Right atrium auricular region (tissue), 2 donors: Measurements from ENCODE around the gene USF1. TPM values are rescaled to one million over a fixed set of nuclear protein-coding genes. Genes with fewer than 3 reads are reported as not detected.
A peak's percentile ranks its signal among the peaks of the same experiment; 100 is the strongest.
"Not testable (repeated sequence)": the region's sequence is repeated elsewhere in the genome, so short reads cannot be mapped to it uniquely, and the experiment has no call there.

ENCODE experiments used
- DNase-seq: peaks from one replicate; pipeline ENCODE4 v3.0.0-alpha.2; 2019; ENCODE audit warnings: low spot score
- H3K27ac ChIP-seq, 2 donors: fragments of 200-600 bp; sonication (generic); 1 replicate in 1 of 2; 2 replicates in 1 of 2; pipeline ENCODE4 v1.5.1; 2016 to 2019
- H3K27me3 ChIP-seq, 2 donors: fragments of 200-600 bp; sonication (generic); one replicate each; pipeline versions ENCODE4 v1.5.1 to v1.6.0; 2017 to 2019
- H3K36me3 ChIP-seq: fragments of 200-600 bp; sonication (generic); one replicate; pipeline ENCODE4 v1.5.1; 2016
- H3K4me1 ChIP-seq, 2 donors: fragments of 200-600 bp; sonication (generic); one replicate each; pipeline versions ENCODE4 v1.5.1 to v1.6.0; 2017 to 2019
- H3K4me3 ChIP-seq, 2 donors: fragments of 200-600 bp; sonication (generic); 1 replicate in 1 of 2; 2 replicates in 1 of 2; pipeline ENCODE4 v1.5.1; 2017 to 2019; ENCODE audit warnings: mild to moderate bottlenecking in 1 of 2, moderate library complexity in 1 of 2
- H3K9me3 ChIP-seq, 2 donors: fragments of 200-600 bp; sonication (generic); one replicate each; pipeline ENCODE4 v1.5.1; 2019
- CTCF ChIP-seq, 2 donors: fragments of 200-600 bp; sonication (generic); IDR thresholded peaks; one replicate each; pipeline ENCODE4 v1.5.1; 2019; ENCODE audit warnings: antibody characterized with exemption in 2 of 2
- total RNA-seq, 2 donors: library from RNA; depleted of rRNA; stranded (reverse); fragments of >200 nt; gene quantifications; one replicate each; pipeline ENCODE4 v1.1.0, GENCODE V29; 2016

Gene USF1
- total RNA-seq, 2 donors from 2014 or later: 21.7 to 25.5 TPM

- H3K27ac ChIP-seq: peak overlapping the region; percentile 31 to 52
- no peaks in the 10 kb centered on the region for H3K27me3 ChIP-seq
These were observed 48.3 kb downstream of the USF1 start for GRCh38 chr1:160997323-160998038.

GRCh38 chr1:160996178-160996577 is 49.6 kb downstream of the USF1 start:
- no peak overlapping the region for H3K4me3 ChIP-seq
- no peak overlapping the region for H3K27ac ChIP-seq
- DNase-seq: no peak
- TF ChIP-seq CTCF (IDR thresholded peaks at IDR 0.05): no peak
- no peaks in the 10 kb centered on the region for H3K27me3 ChIP-seq
- peaks cover 10% of the 10 kb centered on the region for H3K36me3 ChIP-seq
- no peaks in the 10 kb centered on the region for H3K9me3 ChIP-seq
- H3K4me1 ChIP-seq: peaks cover 0 to 13% of the 10 kb centered on the region in 2 donors

More at GRCh38 chr1:160997323-160998038, 48.3 kb downstream of the USF1 start:
- peak; percentile 38 to 79 for TF ChIP-seq CTCF (IDR thresholded peaks at IDR 0.05)
- no peak overlapping the region for H3K4me3 ChIP-seq
- DNase-seq: peak; percentile 79
- peaks cover 10% of the 10 kb centered on the region for H3K36me3 ChIP-seq
- H3K9me3 ChIP-seq: no peaks in the 10 kb centered on the region
- peaks cover 0 to 13% of the 10 kb centered on the region in 2 donors for H3K4me1 ChIP-seq

GRCh38 chr1:160993544-160994193 is 52.1 kb downstream of the USF1 start:
- Histone ChIP-seq H3K27ac (no peak overlapping the region), H3K9me3 (no peaks in the 10 kb centered on the region), H3K36me3 (no peaks in the 10 kb centered on the region), H3K4me1 (peaks cover 0 to 13% of the 10 kb centered on the region in 2 donors), H3K4me3 (no peak overlapping the region), H3K27me3 (no peaks in the 10 kb centered on the region)
- peak in 1 of 2 donors; percentile 54 for TF ChIP-seq CTCF (IDR thresholded peaks at IDR 0.05)
- DNase-seq: no peak

- not testable (repeated sequence) for DNase-seq, H3K27ac ChIP-seq, H3K4me3 ChIP-seq, H3K4me1 ChIP-seq, H3K27me3 ChIP-seq, H3K9me3 ChIP-seq, H3K36me3 ChIP-seq
These were observed 53.7 kb downstream of the USF1 start for GRCh38 chr1:160992036-160992435.

Other genes starting within 250 kb of the USF1 start
- under 1 TPM; 0.19 to 0.20 TPM for gene LY9, start 249.8 kb downstream of the USF1 start, total RNA-seq
- gene CD244, start 183.1 kb downstream of the USF1 start, total RNA-seq: under 1 TPM; 0.41 to 0.86 TPM
- gene ITLN1, start 160.8 kb downstream of the USF1 start, total RNA-seq: 1,000 to 10,000 TPM; 1,064 to 3,973 TPM
- 1 to 10 TPM; 2.0 to 6.3 TPM for gene ITLN2, start 91.2 kb downstream of the USF1 start, total RNA-seq
- 10 to 100 TPM; 11.2 to 26.2 TPM for gene F11R, start 24.8 kb downstream of the USF1 start, total RNA-seq
- 100 to 1,000 TPM in 1 of 2 donors, 10 to 100 TPM in 1; 95.0 to 118 TPM for gene TSTD1, start 7.0 kb downstream of the USF1 start, total RNA-seq
- 1 to 10 TPM; 1.4 to 4.6 TPM for gene ARHGAP30, start 23.9 kb upstream of the USF1 start, total RNA-seq
- gene NECTIN4, start 43.6 kb upstream of the USF1 start, total RNA-seq: under 1 TPM in 1 of 2 donors, not detected in 1; 0.75 TPM
- 1 to 10 TPM; 2.9 to 7.8 TPM for gene KLHDC9, start 52.4 kb upstream of the USF1 start, total RNA-seq
- 10 to 100 TPM; 39.9 to 42.2 TPM for gene PFDN2, start 72.1 kb upstream of the USF1 start, total RNA-seq
- gene NIT1, start 72.1 kb upstream of the USF1 start, total RNA-seq: 10 to 100 TPM; 19.1 to 26.0 TPM
- gene DEDD, start 86.7 kb upstream of the USF1 start, total RNA-seq: 10 to 100 TPM; 21.8 to 28.9 TPM
- gene UFC1, start 108.0 kb upstream of the USF1 start, total RNA-seq: 10 to 100 TPM; 53.0 to 77.4 TPM
- 10 to 100 TPM; 13.5 to 14.4 TPM for gene USP21, start 113.5 kb upstream of the USF1 start, total RNA-seq
- gene PPOX, start 120.4 kb upstream of the USF1 start, total RNA-seq: 1 to 10 TPM; 8.3 to 9.6 TPM
- gene B4GALT3, start 131.5 kb upstream of the USF1 start, total RNA-seq: 10 to 100 TPM; 24.3 to 32.7 TPM
- gene ADAMTS4, start 153.1 kb upstream of the USF1 start, total RNA-seq: 10 to 100 TPM; 12.6 to 19.5 TPM
- gene NDUFS2, start 156.4 kb upstream of the USF1 start, total RNA-seq: 100 to 1,000 TPM; 148 to 311 TPM
- 10 to 100 TPM; 16.8 to 77.8 TPM for gene FCER1G, start 169.3 kb upstream of the USF1 start, total RNA-seq
- not detected for gene APOA2, start 177.7 kb upstream of the USF1 start, total RNA-seq
- gene TOMM40L, start 180.1 kb upstream of the USF1 start, total RNA-seq: 10 to 100 TPM; 23.9 to 35.3 TPM
- not detected for gene NR1I3, start 192.2 kb upstream of the USF1 start, total RNA-seq
- under 1 TPM in 1 of 2 donors, not detected in 1; 0.59 TPM for gene PCP4L1, start 212.8 kb upstream of the USF1 start, total RNA-seq